Uterus (tissue), 2 donors: ENCODE results near the gene TSPO2.

Experiments
- POLR2A ChIP-seq, 2 donors: fragments of 450-650 bp; IDR thresholded peaks; one replicate each; pipeline ENCODE4 v1.6.1; 2016; ENCODE audit warnings: antibody characterized with exemption in 2 of 2, mild to moderate bottlenecking in 1 of 2, moderate library complexity in 1 of 2
- TF ChIP-seq, protein P1 (sequence below), 4 experiments: fragments of 200-600 bp in 2 of 4; fragments of 450-650 bp in 2 of 4; sonication (generic) in 2 of 4; IDR thresholded peaks; one replicate each; pipeline ENCODE4 v1.5.1; 2016 to 2019; ENCODE audit warnings: antibody characterized with exemption in 4 of 4, mild to moderate bottlenecking in 2 of 4, moderate library complexity in 1 of 4

DNA sequence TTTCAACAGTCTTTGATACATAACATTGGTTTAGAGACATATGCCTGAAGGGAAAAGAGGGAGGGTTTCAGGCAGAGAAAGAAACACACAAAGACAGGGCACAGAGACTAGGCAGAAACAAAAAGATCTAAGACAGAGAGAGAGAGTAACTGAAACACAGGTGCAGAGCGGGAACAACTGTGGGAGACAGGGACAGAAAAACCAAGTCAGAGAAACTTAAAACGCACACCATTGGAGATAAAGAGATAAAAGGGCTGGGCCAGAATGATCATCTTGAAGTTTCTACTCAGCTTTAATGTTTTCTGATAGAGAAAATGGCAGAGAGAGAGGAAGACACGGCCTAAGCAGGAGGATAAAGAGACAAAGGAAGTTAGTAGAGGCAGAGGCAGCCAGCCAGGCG lies 15.0 kb upstream of the TSPO2 start:
- TF ChIP-seq, protein P1, sequence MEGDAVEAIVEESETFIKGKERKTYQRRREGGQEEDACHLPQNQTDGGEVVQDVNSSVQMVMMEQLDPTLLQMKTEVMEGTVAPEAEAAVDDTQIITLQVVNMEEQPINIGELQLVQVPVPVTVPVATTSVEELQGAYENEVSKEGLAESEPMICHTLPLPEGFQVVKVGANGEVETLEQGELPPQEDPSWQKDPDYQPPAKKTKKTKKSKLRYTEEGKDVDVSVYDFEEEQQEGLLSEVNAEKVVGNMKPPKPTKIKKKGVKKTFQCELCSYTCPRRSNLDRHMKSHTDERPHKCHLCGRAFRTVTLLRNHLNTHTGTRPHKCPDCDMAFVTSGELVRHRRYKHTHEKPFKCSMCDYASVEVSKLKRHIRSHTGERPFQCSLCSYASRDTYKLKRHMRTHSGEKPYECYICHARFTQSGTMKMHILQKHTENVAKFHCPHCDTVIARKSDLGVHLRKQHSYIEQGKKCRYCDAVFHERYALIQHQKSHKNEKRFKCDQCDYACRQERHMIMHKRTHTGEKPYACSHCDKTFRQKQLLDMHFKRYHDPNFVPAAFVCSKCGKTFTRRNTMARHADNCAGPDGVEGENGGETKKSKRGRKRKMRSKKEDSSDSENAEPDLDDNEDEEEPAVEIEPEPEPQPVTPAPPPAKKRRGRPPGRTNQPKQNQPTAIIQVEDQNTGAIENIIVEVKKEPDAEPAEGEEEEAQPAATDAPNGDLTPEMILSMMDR (IDR thresholded peaks at IDR 0.05) = no peak
- no peak for TF ChIP-seq POLR2A (IDR thresholded peaks at IDR 0.05)
